ENCODE data around the gene RIMBP2.

Gene RIMBP2

DNA sequence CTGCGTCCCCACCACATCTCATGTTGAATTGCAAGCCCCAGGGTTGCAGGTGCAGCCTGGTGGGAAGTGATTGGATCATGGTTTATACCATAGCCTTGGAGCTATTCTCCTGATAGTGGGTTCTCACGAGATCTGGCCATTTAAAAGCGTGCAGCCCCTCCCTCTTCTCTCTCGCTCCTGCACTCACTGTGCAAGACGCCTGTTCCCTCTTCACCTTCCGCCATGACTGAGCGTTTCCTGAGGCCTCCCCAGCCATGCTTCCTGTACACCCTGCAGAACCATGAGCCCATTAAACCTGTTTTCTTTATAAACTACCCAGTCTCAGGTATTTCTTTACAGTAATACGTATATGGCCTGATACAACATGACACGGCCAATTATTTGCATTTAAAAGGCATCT lies 146.6 kb downstream of the RIMBP2 start:
- no peak for DNase-seq (ENCODE audit: low read depth)

DNA sequence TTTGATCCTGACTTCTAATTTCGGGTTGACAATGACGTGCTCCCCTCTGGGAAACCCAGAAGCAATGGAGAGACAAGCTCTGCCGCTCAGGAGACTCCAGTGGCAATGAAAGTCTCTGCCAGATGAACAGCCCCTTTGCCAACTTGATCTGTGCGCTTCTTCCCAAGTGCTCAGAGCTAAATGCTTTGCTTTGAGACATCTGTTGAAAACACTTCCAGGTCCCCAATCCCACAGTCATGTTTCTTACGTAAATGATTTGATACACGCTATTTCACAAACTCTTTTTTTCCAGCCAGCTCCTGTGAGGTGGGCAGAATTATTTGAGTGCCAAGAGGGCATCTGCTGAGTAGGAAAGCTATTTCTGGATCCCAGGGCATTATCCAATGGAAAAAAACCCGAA lies 147.6 kb downstream of the RIMBP2 start:
- no peak for DNase-seq (ENCODE audit: low read depth)

DNA sequence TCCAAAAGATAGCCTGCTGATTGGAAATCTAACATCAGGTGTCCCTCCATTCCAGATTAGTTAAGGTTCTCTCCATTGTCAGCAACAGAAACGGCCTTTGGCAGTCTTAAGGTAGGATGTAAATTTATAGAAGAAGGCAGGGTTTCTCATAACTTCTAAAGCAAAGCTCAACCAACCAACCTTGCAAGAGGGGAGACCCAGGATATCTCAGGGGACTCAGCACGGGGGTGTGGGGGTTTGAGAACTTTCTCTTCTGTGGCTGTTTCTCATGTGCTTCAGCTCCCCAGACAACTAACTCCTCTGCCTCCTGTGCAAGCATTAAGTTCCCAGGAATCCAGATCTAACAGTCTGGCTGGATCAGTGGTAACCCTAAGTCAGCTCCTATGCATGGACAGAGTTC lies 148.1 kb downstream of the RIMBP2 start:
- no peak for DNase-seq (ENCODE audit: low read depth)

DNA sequence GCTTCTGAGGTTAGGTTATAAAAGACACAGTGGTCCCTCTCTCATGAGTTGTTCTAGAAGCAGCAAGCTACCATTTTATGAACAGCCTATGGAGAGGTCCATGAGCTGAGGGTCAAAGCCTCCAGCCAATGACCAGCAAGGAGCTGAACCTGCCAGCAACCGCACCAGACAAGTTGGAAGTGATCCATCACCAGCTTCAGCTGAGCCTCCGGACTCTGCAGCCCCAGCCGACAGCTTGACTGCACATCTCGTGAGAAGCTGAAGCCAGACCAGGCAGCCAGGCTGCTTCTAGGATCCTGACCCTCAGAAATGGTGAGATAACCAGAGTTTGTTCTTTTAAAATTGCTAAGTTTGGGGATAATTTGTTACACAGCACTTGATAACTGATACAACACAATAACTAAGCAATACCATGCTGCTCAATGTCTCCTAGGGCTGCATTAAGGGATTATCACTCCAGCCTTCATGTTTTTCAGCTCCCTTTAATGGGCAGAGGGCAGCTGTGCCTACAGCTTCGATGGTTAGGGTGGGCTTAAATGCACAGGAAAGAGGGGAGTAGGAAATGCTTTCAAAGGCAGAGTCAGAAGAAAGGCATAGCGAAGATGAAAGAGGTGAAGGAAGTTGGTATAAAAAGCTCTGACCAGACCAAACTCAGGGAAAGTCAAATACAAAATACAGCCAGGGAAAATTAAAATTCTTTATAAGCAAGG lies 149.5 kb downstream of the RIMBP2 start:
- DNase-seq (ENCODE audit: low read depth) = no peak

DNA sequence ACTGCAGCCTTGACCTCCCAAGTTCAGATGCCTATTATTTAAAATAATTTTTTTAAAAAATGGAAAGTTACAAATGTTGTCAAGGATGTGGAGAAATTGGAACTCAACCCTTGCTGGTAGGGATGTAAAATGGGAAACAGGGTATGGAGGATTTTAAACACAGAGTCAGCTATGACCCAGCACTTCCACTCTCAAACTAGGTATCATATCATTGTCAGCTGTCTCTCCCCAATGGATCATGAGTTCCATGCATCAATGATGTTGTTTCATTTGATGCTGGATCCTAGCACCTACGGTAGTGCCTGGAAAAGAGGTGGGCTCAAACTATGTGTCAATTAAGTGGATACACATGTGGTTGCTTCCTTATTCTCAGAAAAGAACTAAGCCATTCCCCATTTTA lies 150.9 kb downstream of the RIMBP2 start:
- no peak for DNase-seq (ENCODE audit: low read depth)

- no peak for DNase-seq (ENCODE audit: low read depth)
Measured at GRCh38 chr12:130563323-130563722, 152.8 kb downstream of the RIMBP2 start.

DNA sequence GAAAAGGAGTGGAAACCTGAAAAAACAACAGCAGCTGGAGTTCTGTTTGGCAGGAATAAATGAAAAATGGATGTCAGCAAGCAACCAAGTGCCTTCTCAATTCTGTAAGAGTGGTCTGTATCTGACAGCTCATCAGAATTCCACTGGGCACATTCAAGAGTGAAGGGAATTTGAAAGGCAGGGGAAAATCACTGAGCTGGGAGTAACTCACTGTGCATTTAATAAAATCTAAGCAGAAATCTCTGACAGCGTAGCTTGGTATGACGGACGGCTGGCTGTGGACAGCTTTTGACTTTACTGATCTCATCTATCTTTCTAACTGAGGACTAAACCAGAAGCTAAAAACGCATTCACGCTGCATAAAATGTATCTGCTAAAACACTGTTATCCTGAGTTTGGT lies 153.4 kb downstream of the RIMBP2 start:
- no peak for DNase-seq (ENCODE audit: low read depth)

DNA sequence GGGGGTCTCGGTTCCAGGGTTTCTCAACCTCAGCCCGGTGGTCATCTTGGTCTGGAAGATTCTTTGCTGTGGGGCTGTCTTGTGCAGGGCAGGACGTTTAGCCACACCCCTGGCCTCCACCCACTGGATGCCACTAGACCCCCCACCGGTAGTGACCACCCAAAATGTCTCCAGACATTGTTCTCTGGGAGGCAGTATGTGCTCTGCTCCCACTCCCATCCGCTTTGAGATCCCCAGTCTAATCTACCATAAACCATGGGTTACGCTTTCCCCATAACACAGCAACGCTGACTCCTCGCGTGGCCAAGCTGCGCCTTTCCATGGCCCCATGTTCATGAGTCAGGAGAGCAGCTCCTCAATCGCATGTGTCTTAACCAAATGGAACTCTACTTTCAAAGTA lies 155.8 kb downstream of the RIMBP2 start:
- DNase-seq (ENCODE audit: low read depth) = no peak

GRCh38 chr12:130559806-130560205 lies 156.3 kb downstream of the RIMBP2 start:
- no peak for DNase-seq (ENCODE audit: low read depth)

- no peak for DNase-seq (ENCODE audit: low read depth)
Measured at GRCh38 chr12:130557886-130558765, 158.0 kb downstream of the RIMBP2 start.

DNA sequence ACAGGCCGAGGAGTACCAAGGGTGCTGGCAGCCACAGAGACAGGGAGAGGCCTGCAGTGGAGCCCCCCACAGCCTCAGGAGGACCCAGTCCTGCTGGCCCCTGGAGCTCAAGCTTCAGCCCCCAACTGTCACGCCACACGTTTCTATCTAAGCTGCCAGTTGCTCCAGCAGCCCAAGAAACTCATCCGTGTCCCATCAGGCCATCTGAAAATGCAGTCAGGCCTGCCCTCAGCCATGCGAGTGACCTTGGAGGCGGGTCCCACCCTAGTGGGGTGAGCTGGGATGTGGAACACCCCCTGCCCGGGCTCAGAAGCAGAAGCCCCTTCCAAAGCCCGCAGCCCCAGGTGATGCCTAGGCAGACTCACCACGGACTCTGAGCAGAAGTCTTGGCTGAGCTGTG lies 158.9 kb downstream of the RIMBP2 start:
- no peak for DNase-seq (ENCODE audit: low read depth)

DNA sequence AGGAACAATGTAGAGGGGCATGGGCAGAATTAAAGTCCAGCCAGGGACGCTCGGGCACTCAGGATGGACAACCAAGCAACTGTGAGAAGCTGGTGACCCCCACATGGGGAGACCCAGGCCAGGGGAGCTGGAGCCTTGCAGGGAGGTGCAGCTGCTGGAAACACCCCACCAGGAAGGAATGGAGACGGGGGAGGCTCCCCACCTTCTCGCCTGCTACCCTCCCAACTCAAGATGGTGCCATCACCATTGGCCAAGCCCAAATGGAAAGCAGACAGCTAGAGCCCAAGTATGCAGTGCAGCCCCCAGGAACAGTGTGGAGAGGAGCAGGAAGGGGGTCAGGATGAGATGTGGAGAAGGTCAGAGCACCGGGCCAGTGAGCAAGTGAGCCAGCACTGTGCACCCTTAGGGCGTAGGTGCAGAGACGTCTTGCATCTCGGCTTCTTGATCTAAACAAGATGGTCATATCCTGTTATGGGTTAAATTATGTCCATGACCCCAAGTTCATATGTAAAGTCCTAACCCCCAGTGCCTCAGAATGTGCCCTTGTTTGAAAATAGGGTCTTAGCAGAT lies 159.5 kb downstream of the RIMBP2 start:
- no peak for DNase-seq (ENCODE audit: low read depth)

DNA sequence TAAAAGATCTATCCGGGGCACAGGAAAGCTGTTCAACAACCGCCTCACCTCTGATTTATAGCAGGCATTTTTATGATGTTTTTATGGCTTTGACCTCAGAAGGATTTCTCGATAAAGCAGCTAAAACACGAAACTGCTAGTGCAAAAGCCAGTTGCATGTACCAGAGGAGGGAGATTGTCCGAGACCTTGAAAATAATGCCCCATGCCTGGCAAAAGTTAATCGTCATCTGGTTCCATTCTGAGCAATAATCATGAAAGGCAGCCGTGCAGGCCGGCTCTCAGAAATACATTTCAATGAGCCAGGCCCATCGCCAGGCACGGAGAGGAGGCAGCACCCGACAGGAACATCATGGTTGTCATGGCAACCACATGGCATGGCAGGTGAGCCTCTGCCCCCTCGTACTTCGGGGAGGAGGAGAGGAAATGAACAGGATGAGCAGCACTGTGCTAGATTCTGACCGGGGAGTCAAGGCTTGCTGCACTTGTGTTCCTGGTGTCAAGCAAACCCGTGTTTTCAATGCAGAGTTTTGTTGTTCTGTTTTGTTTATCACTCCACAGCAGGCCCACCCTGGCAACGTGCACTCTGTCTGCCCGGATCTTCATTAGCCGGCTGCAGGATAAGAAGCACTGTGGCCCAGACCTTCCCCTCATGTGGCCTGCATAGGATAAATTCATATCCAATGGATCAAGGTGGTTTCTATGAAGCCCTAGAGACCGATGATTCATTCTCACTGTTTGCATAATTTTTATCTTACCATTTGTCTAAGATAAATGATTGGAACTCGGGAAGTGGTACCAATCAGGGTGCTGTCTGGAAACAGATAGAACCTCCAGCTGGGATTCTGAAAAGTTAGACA lies 160.2 kb downstream of the RIMBP2 start:
- DNase-seq (ENCODE audit: low read depth) = no peak

GRCh38 chr12:130555221-130555620 lies 160.9 kb downstream of the RIMBP2 start:
- DNase-seq (ENCODE audit: low read depth) = no peak

- DNase-seq (ENCODE audit: low read depth) = no peak
Measured at GRCh38 chr12:130552483-130552996, 163.6 kb downstream of the RIMBP2 start.

- DNase-seq (ENCODE audit: low read depth) = no peak
Measured at GRCh38 chr12:130549361-130549760, 166.7 kb downstream of the RIMBP2 start.

DNA sequence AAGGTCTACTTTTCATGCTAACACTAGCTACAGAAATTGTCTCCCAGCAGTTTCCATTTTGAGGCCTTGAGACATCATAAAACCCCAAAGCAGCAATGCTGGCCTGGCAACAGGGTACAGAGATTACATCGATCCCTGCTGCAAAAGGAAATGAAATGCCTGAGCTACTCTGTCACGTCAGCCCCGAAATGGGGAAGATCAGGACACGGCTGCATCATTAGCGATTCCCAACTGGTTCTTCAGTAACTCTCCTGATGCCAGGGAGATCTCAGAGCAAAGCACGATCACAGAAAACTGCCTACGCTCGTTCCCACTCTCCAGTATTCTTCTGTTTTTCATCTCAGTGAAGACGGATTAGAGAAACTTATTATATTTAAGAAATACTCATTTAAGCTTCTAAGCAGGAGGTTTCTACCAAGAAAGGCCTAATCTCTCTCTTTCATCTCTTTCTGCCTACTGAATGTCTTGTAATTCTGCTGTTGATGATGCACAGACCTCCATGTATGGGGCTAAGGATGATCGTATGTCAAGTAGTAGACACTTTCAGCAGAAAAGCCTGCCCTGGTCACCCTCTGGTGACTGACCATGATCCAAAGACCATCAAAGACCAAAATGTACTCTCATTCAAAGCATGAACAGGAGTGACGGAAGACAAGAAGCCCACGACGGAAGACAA lies 168.5 kb downstream of the RIMBP2 start:
- no peak for DNase-seq (ENCODE audit: low read depth)

DNA sequence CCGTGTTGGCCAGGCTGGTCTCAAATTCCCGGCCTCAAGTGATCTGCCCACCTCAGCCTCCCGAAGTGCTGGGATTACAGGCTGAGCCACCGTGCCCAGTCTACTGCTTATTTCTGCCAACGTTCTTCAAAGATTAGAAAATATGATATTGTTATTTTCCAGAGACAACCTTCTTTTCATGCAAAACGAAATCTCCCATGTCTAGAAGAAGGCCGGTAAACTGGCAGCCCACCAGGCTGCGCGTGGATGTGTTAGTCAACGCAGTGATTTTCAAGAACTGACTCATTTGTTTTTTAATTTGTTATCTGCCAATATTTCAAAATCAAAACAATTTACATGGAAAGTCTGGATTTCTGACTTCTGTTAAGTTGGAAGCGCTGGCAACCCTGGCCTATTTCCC lies 169.6 kb downstream of the RIMBP2 start:
- no peak for DNase-seq (ENCODE audit: low read depth)

DNA sequence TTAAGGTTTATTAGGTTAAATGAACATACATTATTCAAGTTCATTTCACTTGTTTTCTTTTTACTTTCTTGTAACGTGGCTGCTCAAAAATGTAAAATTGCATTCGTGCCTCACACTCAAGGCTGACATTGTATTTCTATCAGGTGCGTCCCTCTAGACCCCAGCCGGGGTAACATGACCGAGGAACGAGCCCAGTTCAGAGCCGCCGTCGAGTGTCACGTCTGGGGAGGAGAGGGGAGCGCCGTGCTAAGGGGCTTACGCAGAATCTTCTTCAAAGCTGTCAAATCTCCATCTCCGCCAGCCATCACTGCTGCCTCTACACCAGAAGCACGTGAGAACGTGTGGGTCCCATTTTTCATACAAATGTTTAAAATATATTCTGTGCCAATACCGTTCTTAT lies 170.6 kb downstream of the RIMBP2 start:
- DNase-seq (ENCODE audit: low read depth) = no peak

DNA sequence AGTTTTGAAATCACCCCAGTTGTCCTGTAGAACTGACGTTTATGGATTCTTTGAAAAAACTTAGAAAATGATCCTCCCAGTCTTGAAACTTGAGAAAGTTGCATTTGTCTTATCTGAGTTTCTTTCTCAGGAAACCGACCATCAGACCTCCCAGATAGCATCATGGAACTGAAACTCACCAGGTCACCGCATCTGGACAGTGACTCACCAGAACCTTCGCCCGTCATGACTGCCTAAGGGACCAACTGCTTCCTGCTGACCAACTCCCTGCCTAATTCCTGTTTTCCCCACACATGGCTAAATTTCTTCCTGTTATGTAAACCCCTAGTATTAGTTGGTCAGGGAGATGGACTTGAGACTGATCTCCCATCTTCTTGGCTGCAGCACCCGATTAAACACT lies 175.7 kb downstream of the RIMBP2 start:
- DNase-seq (ENCODE audit: low read depth) = no peak

- DNase-seq (ENCODE audit: low read depth) = no peak
Measured at GRCh38 chr12:130538343-130539095, 177.6 kb downstream of the RIMBP2 start.

Data from EH (cell line).